OCI-LY1 (cell line): Measurements from ENCODE around the gene FN3K.

ENCODE experiments used
- CTCF ChIP-seq: fragments of 200-600 bp; sonication (generic), shearing (Covaris generic); IDR thresholded peaks from 2 replicates; pipeline ENCODE4 v1.5.1; 2017; ENCODE audit warnings: mild to moderate bottlenecking, antibody characterized with exemption, low read length, moderate library complexity, mixed read lengths
- EZH2 ChIP-seq: fragments of 200-600 bp; sonication (generic), shearing (Covaris generic); IDR thresholded peaks from 2 replicates; pipeline ENCODE4 v1.8.0; 2017; ENCODE audit warnings: borderline replicate concordance, mixed run types, mild to moderate bottlenecking, antibody characterized with exemption, low read length, moderate library complexity, mixed read lengths

GRCh38 chr17:82798752-82799151 is 63.3 kb downstream of the FN3K start:
- TF ChIP-seq CTCF (no peak), EZH2 (no peak)
